KOPT-K1 (cell line): ENCODE results near the gene CEP85.
A peak's percentile ranks its signal among the peaks of the same experiment; 100 is the strongest.
"Not testable (repeated sequence)": the region's sequence is repeated elsewhere in the genome, so short reads cannot be mapped to it uniquely, and the experiment has no call there.

ENCODE experiments used
- H3K27ac ChIP-seq: fragments of 200-600 bp; sonication (generic); 2 replicates; pipeline ENCODE4 v1.5.1; 2016; ENCODE audit warnings: antibody characterized with exemption, mild to moderate bottlenecking, low read depth, low read length; ENCODE audit not compliant: poor library complexity, severe bottlenecking
- H3K36me3 ChIP-seq: fragments of 200-600 bp; sonication (generic); 2 replicates; pipeline ENCODE4 v1.5.1; 2017; ENCODE audit warnings: antibody characterized with exemption, mild to moderate bottlenecking, low read length, moderate library complexity; ENCODE audit not compliant: insufficient read depth
- H3K9me3 ChIP-seq: fragments of 200-600 bp; sonication (generic); 2 replicates; pipeline ENCODE4 v1.5.1; 2017; ENCODE audit warnings: antibody characterized with exemption, low read length, mild to moderate bottlenecking; ENCODE audit not compliant: insufficient read depth, poor library complexity, severe bottlenecking

The CEP85 gene

GRCh38 chr1:26289158-26290059, 55.4 kb downstream of the CEP85 start:
- Histone ChIP-seq H3K9me3 (no peaks in the 10 kb centered on the region), H3K27ac (peak overlapping the region; percentile 99), H3K36me3 (no peaks in the 10 kb centered on the region)

GRCh38 chr1:26290122-26290881, 56.3 kb downstream of the CEP85 start:
- H3K27ac ChIP-seq: peak overlapping the region; percentile 99
- H3K36me3 ChIP-seq: no peaks in the 10 kb centered on the region
- no peaks in the 10 kb centered on the region for H3K9me3 ChIP-seq

- no peaks in the 10 kb centered on the region for H3K9me3 ChIP-seq
- no peaks in the 10 kb centered on the region for H3K36me3 ChIP-seq
- peak overlapping the region; percentile 99 for H3K27ac ChIP-seq
Measured at GRCh38 chr1:26290882-26291261, 56.9 kb downstream of the CEP85 start.

- no peaks in the 10 kb centered on the region for H3K9me3 ChIP-seq
- no peaks in the 10 kb centered on the region for H3K36me3 ChIP-seq
- peak overlapping the region; percentile 99 for H3K27ac ChIP-seq
Measured at GRCh38 chr1:26291433-26291832, 57.4 kb downstream of the CEP85 start.

- H3K9me3 ChIP-seq: no peaks in the 10 kb centered on the region
- H3K36me3 ChIP-seq: no peaks in the 10 kb centered on the region
- H3K27ac ChIP-seq: peak overlapping the region; percentile 99
Measured at GRCh38 chr1:26291939-26292338, 57.9 kb downstream of the CEP85 start.

GRCh38 chr1:26292735-26293134, 58.7 kb downstream of the CEP85 start:
- H3K27ac ChIP-seq, H3K9me3 ChIP-seq: not testable (repeated sequence)

GRCh38 chr1:26293911-26294463, 60.0 kb downstream of the CEP85 start:
- H3K9me3 ChIP-seq: no peaks in the 10 kb centered on the region
- no peak overlapping the region for H3K27ac ChIP-seq
- no peaks in the 10 kb centered on the region for H3K36me3 ChIP-seq

More at GRCh38 chr1:26292735-26293134, 58.7 kb downstream of the CEP85 start:
- not testable (repeated sequence) for H3K36me3 ChIP-seq

GRCh38 chr1:26295194-26296138, 61.5 kb downstream of the CEP85 start:
- no peaks in the 10 kb centered on the region for H3K9me3 ChIP-seq
- H3K36me3 ChIP-seq: no peaks in the 10 kb centered on the region
- no peak overlapping the region for H3K27ac ChIP-seq

- Histone ChIP-seq H3K27ac (no peak overlapping the region), H3K36me3 (no peaks in the 10 kb centered on the region), H3K9me3 (no peaks in the 10 kb centered on the region)
Measured at GRCh38 chr1:26296340-26297056, 62.5 kb downstream of the CEP85 start.

- Histone ChIP-seq H3K36me3 (no peaks in the 10 kb centered on the region), H3K9me3 (no peaks in the 10 kb centered on the region), H3K27ac (no peak overlapping the region)
Measured at GRCh38 chr1:26297057-26297790, 63.2 kb downstream of the CEP85 start.

GRCh38 chr1:26297791-26298124, 63.8 kb downstream of the CEP85 start:
- no peaks in the 10 kb centered on the region for H3K9me3 ChIP-seq
- no peak overlapping the region for H3K27ac ChIP-seq
- no peaks in the 10 kb centered on the region for H3K36me3 ChIP-seq

GRCh38 chr1:26300578-26301275, 66.7 kb downstream of the CEP85 start:
- H3K36me3 ChIP-seq: no peaks in the 10 kb centered on the region
- peak overlapping the region; percentile 47 for H3K27ac ChIP-seq
- no peaks in the 10 kb centered on the region for H3K9me3 ChIP-seq

GRCh38 chr1:26302733-26303405, 68.9 kb downstream of the CEP85 start:
- Histone ChIP-seq H3K27ac (no peak overlapping the region), H3K36me3 (no peaks in the 10 kb centered on the region), H3K9me3 (no peaks in the 10 kb centered on the region)
